Adrenal gland (tissue), 12 donors: ENCODE data around the gene MRAS. TPM values are rescaled to one million over a fixed set of nuclear protein-coding genes. Genes with fewer than 3 reads are reported as not detected.

ENCODE experiments used
- DNase-seq, 7 donors: peaks; one replicate each; pipeline ENCODE4 v3.0.0-alpha.2; 2019 to 2020
- H3K27ac ChIP-seq, 5 donors: fragments of 200-600 bp; sonication (generic) in 4 of 5; 1 replicate in 3 of 5; 2 replicates in 2 of 5; pipeline versions ENCODE4 v1.5.1 to v1.8.0; 2016 to 2020; ENCODE audit warnings: mild to moderate bottlenecking in 1 of 5
- H3K27me3 ChIP-seq: fragments of 200-600 bp; 2 replicates; pipeline ENCODE4 v1.8.0; 2021
- H3K36me3 ChIP-seq, 2 donors: fragments of 200-600 bp; replicated peaks in 1 of 2; 1 replicate in 1 of 2; 2 replicates in 1 of 2; pipeline versions ENCODE4 v1.5.1 to v1.8.0; 2018 to 2022
- H3K4me1 ChIP-seq, 2 donors: fragments of 200-600 bp; replicated peaks in 1 of 2; 1 replicate in 1 of 2; 2 replicates in 1 of 2; pipeline versions ENCODE4 v1.5.1 to v1.8.0; 2018 to 2021
- H3K4me3 ChIP-seq, 4 donors: fragments of 200-600 bp; sonication (generic) in 3 of 4; one replicate each; pipeline ENCODE4 v1.5.1; 2016 to 2018
- H3K9me3 ChIP-seq, 3 donors: fragments of 200-600 bp; sonication (generic) in 1 of 3; replicated peaks in 1 of 3; 1 replicate in 2 of 3; 2 replicates in 1 of 3; pipeline versions ENCODE4 v1.5.1 to v1.8.0; 2016 to 2021
- POLR2A ChIP-seq, 2 donors: fragments of 450-650 bp; IDR thresholded peaks; one replicate each; pipeline ENCODE4 v1.6.1; 2017; ENCODE audit warnings: antibody characterized with exemption in 2 of 2, mild to moderate bottlenecking in 2 of 2, moderate library complexity in 1 of 2
- WGBS, 4 donors: extraction: QIAGEN DNeasy Blood & Tissue Kit in 2 of 4; methylation state at CpG; one replicate each; pipeline versions ENCODE4 v1.1.5 to v1.1.7; 2013 to 2017; 5-methylcytosine and 5-hydroxymethylcytosine counted together
- intact Hi-C, 2 donors: fragments of 100-400 bp; cut with DNase I; formaldehyde crosslinking; loops; one replicate each; pipeline versions ENCODE4 v1.14.1 to v1.15.0; 2022 to 2023
- polyA plus RNA-seq, 3 donors: library from polyadenylated mRNA; stranded (reverse); fragments of 200-250 nt in 2 of 3; fragments of 350-450 nt in 1 of 3; fragmentation: Illumina TruSeq in 1 of 3; extraction: RNeasy Lipid Tissue Mini Kit (QIAGEN cat#74804) in 1 of 3; gene quantifications; one replicate each; pipeline ENCODE4 v1.2.3, GENCODE V29; 2013 to 2014
- total RNA-seq, 9 donors: library from RNA; depleted of rRNA in 4 of 9; stranded (reverse); fragments of >200 nt in 4 of 9; fragments of 120-200 nt in 1 of 9; fragmentation: NEBNext Ultra II Directional in 1 of 9; extraction: Animal tissue kit (Norgen Biotek cat#: 25700) in 1 of 9; gene quantifications; one replicate each; pipeline versions ENCODE4 v1.1.0 to v1.2.4, GENCODE V29; 2013 to 2023
- TF ChIP-seq, protein P1 (sequence below), 6 experiments: fragments of 450-650 bp in 4 of 6; fragments of 200-600 bp in 2 of 6; sonication (generic) in 1 of 6; IDR thresholded peaks; 1 replicate in 5 of 6; 2 replicates in 1 of 6; pipeline versions ENCODE4 v1.5.1 to v1.8.0; 2016 to 2021; ENCODE audit warnings: antibody characterized with exemption in 6 of 6, mild to moderate bottlenecking in 2 of 6, moderate library complexity in 1 of 6
- donor health status: healthy with polysubstance abuse.
- donor health status: Bipolar disorder and iron deficiency.
- donor health status: DM: yes; HTN: yes; CAD: no.
- donor health status: DM: no; HTN: no; CAD: no.
- donor health status: DM: no; HTN: no; CAD: no.
- donor health status: DM: yes; HTN: yes; CAD: no.

Gene MRAS
- total and polyA plus RNA-seq, 12 donors, result 47.9 to 337 (median 109) TPM

DNA sequence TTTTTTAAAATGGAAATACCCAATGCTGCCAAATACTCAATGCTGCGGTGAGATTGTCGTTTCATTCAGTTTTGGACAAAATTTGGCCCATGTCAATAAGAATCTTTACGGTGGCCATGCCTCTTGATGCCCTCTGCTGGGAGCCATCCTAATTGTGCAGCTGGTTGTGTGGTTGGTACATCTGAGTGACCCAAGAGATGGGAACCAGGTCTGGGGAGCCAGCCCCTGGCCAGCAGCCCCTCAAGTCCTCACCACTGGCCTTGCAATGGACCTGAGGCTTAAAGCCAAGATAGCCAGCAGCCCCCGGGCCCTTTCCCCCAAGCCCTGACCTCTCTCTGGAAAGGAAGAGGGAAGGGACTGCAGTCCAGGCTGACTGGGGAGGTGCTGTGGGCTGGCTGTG, 49.6 kb downstream of the MRAS start:
- no peaks in the 10 kb centered on the region for H3K9me3 ChIP-seq
- H3K36me3 ChIP-seq, result peaks cover 0 to 30% of the 10 kb centered on the region in 2 donors
- peaks cover 4 to 37% of the 10 kb centered on the region in 2 donors for H3K4me1 ChIP-seq
- no peak for TF ChIP-seq POLR2A (IDR thresholded peaks at IDR 0.05)
- TF ChIP-seq, protein P1, sequence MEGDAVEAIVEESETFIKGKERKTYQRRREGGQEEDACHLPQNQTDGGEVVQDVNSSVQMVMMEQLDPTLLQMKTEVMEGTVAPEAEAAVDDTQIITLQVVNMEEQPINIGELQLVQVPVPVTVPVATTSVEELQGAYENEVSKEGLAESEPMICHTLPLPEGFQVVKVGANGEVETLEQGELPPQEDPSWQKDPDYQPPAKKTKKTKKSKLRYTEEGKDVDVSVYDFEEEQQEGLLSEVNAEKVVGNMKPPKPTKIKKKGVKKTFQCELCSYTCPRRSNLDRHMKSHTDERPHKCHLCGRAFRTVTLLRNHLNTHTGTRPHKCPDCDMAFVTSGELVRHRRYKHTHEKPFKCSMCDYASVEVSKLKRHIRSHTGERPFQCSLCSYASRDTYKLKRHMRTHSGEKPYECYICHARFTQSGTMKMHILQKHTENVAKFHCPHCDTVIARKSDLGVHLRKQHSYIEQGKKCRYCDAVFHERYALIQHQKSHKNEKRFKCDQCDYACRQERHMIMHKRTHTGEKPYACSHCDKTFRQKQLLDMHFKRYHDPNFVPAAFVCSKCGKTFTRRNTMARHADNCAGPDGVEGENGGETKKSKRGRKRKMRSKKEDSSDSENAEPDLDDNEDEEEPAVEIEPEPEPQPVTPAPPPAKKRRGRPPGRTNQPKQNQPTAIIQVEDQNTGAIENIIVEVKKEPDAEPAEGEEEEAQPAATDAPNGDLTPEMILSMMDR (IDR thresholded peaks at IDR 0.05), result peak in 5 of 6 experiments; percentile 20 to 40 (median 26)
- no peak overlapping the region for H3K4me3 ChIP-seq
- H3K27ac ChIP-seq, result peak overlapping the region in 3 of 5 donors; percentile 29 to 92 (median 83)
- 72 to 90% (median 86%) methylated on average over 3 to 4 of the region's 4 CpGs for WGBS, 4 donors
- peak in 4 of 7 donors; percentile 16 to 60 (median 45) for DNase-seq
- no peaks in the 10 kb centered on the region for H3K27me3 ChIP-seq
- intact Hi-C loops, result loop anchor here in 1 of 2 donors (5.0 kb wide), 2 partner anchors 36 to 61 kb away; no protein-coding TSS in a partner anchor

GRCh38 chr3:138398791-138399575, 50.6 kb downstream of the MRAS start:
- H3K4me1 ChIP-seq, result peaks cover 4 to 37% of the 10 kb centered on the region in 2 donors
- H3K9me3 ChIP-seq, result no peaks in the 10 kb centered on the region
- no peak overlapping the region for H3K4me3 ChIP-seq
- peaks cover 0 to 39% of the 10 kb centered on the region in 2 donors for H3K36me3 ChIP-seq
- DNase-seq, result peak; percentile 67 to 87 (median 79)
- peak overlapping the region in 4 of 5 donors; percentile 23 to 92 (median 56) for H3K27ac ChIP-seq
- TF ChIP-seq, protein P1 (IDR thresholded peaks at IDR 0.05), result no peak
- TF ChIP-seq POLR2A (IDR thresholded peaks at IDR 0.05), result no peak
- intact Hi-C loops, result loop anchor here in 1 of 2 donors (5.0 kb wide), 2 partner anchors 37 to 62 kb away; no protein-coding TSS in a partner anchor
- 35 to 53% (median 47%) methylated on average over 7 to 11 of the region's 11 CpGs for WGBS, 4 donors
- no peaks in the 10 kb centered on the region for H3K27me3 ChIP-seq

GRCh38 chr3:138399766-138400165, 51.4 kb downstream of the MRAS start:
- no peak for TF ChIP-seq POLR2A (IDR thresholded peaks at IDR 0.05)
- TF ChIP-seq, protein P1 (IDR thresholded peaks at IDR 0.05), result no peak
- peak overlapping the region in 3 of 5 donors; percentile 42 to 92 (median 83) for H3K27ac ChIP-seq
- no peaks in the 10 kb centered on the region for H3K27me3 ChIP-seq
- DNase-seq, result peak in 3 of 7 donors; percentile 39 to 50 (median 45)
- WGBS, 4 donors, result 46 to 58% (median 54%) methylated on average over 3 to 10 of the region's 10 CpGs
- no peak overlapping the region for H3K4me3 ChIP-seq
- intact Hi-C loops, result loop anchor here in 1 of 2 donors (5.0 kb wide), 2 partner anchors 37 to 62 kb away; no protein-coding TSS in a partner anchor
- no peaks in the 10 kb centered on the region for H3K9me3 ChIP-seq
- peaks cover 4 to 37% of the 10 kb centered on the region in 2 donors for H3K4me1 ChIP-seq
- peaks cover 0 to 47% of the 10 kb centered on the region in 2 donors for H3K36me3 ChIP-seq

GRCh38 chr3:138400651-138401070, 52.3 kb downstream of the MRAS start:
- Histone ChIP-seq H3K36me3 (peaks cover 0 to 47% of the 10 kb centered on the region in 2 donors), H3K4me3 (no peak overlapping the region), H3K9me3 (no peaks in the 10 kb centered on the region), H3K27me3 (no peaks in the 10 kb centered on the region), H3K4me1 (peaks cover 4 to 34% of the 10 kb centered on the region in 2 donors), H3K27ac (peak overlapping the region in 2 of 5 donors; percentile 83 to 92)
- no peak for TF ChIP-seq POLR2A (IDR thresholded peaks at IDR 0.05)
- TF ChIP-seq, protein P1 (IDR thresholded peaks at IDR 0.05), result no peak
- intact Hi-C loops, result no loop called here
- DNase-seq, result peak in 2 of 7 donors; percentile 13 to 36
- WGBS, 4 donors, result 62 to 84% (median 74%) methylated on average over 2 of the region's 2 CpGs
